HEK293T (cell line): ENCODE data around the gene DPP3.

Experiments
- BHLHE40 ChIP-seq: fragments of 450-650 bp; IDR thresholded peaks from 2 replicates; pipeline ENCODE4 v1.6.1; 2016; ENCODE audit warnings: mild to moderate bottlenecking, moderate library complexity, borderline replicate concordance
- ELF4 ChIP-seq: fragments of 450-650 bp; IDR thresholded peaks from 2 replicates; pipeline ENCODE4 v1.6.1; 2017; ENCODE audit warnings: antibody characterized with exemption
- FOXA1 ChIP-seq: fragments of 450-650 bp; IDR thresholded peaks from 2 replicates; pipeline ENCODE4 v1.6.1; 2016; ENCODE audit warnings: mild to moderate bottlenecking
- FOXK2 ChIP-seq: fragments of 450-650 bp; IDR thresholded peaks from 2 replicates; pipeline ENCODE4 v1.6.1; 2016; ENCODE audit warnings: mild to moderate bottlenecking
- FOXM1 ChIP-seq: fragments of 450-650 bp; IDR thresholded peaks from 2 replicates; pipeline ENCODE4 v1.6.1; 2017; ENCODE audit warnings: mild to moderate bottlenecking, borderline replicate concordance
- L3MBTL2 ChIP-seq: fragments of 450-650 bp; conservative IDR thresholded peaks from 2 replicates; pipeline ENCODE4 v1.6.1; 2016; ENCODE audit warnings: mild to moderate bottlenecking
- SP1 ChIP-seq: fragments of 450-650 bp; IDR thresholded peaks from 2 replicates; pipeline ENCODE4 v1.6.1; 2017
- SUZ12 ChIP-seq: fragments of 450-650 bp; IDR thresholded peaks from 2 replicates; pipeline ENCODE4 v1.6.1; 2016; ENCODE audit warnings: mild to moderate bottlenecking
- TARDBP ChIP-seq: fragments of 450-650 bp; IDR thresholded peaks from 2 replicates; pipeline ENCODE4 v1.6.1; 2016
- ZNF384 ChIP-seq: fragments of 450-650 bp; IDR thresholded peaks from 2 replicates; pipeline ENCODE4 v1.6.1; 2016

DNA sequence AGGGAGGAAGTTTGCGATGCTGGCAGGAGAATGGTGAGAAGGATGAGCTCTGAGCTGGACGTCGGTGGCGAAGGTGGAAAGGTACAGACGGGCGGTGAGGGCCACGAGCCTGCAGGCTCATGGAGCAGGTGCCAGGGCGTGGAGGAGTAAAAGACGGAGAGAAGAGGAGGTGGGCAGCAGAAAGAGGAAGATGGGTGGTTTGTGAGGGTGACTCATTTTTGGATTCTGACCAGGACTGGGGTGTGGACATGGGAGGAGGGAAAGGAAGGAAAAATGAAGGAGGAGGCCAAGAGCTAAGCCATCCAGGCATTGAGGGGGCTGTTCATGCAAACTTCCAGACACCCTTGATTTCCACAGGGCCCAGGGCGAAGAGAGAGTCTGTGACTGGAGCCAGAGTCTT, 62.1 kb downstream of the DPP3 start:
- TF ChIP-seq ZNF384 (no peak), SUZ12 (no peak), FOXK2 (no peak), SP1 (no peak), TARDBP (no peak), ELF4 (no peak), BHLHE40 (no peak), L3MBTL2 (no peak), FOXM1 (no peak), FOXA1 (no peak)
